ENCODE measurements around the gene KIAA0825.

Gene KIAA0825

DNA sequence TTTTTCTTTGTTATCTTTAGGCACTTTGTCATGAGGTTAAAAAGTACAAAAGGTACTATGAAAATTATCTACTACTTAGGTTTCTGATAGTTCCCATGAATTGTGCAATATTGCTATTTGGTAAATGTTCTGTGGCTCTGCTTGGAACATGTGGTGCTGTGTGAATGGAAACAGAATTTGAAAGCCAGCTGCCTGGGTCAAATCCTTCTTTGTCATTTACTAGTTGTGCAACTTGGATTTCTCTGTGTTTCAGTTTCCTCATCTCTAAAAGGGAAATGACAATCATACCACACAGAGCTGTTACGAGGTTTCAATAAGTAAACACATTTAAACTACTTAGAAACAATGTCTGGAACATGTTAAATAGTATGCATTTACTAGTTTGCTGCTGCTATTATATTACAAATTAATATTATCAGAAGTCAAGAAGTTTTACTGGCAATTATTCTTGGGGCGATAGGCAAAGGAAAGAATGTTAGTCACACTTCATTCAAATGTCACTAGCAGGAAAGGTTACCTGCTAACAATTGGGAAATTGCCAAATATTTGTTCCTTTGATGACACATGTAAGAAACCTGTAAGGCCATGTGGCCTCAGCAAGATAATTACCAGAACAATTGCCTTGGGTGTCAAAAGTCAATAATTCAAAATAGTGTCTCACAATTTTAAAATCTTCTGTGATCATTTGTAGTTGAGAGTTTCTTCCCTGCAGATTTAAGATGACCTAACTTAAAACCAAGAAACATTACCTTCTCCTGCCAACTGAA is 184.8 kb downstream of the KIAA0825 start:
- DNase-seq = no peak

DNA sequence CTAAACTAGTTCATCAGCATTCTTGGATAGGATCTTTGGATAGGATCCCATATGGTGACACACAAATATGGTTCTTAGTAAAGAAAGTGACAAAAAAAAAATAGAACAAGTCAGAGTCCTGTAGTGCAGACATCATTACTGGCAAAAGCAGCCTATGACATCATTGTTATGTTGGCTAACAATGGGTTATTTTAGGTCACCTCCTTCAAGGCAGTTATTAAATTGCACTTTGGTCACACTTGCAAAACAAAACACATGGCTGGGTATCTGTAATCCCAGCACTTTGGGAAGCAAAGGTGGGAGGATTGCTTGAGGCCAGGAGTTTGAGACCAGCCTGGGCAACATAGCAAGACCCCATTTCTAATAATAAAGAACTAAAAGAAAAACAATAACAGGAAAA is 185.9 kb downstream of the KIAA0825 start:
- DNase-seq = no peak

DNA sequence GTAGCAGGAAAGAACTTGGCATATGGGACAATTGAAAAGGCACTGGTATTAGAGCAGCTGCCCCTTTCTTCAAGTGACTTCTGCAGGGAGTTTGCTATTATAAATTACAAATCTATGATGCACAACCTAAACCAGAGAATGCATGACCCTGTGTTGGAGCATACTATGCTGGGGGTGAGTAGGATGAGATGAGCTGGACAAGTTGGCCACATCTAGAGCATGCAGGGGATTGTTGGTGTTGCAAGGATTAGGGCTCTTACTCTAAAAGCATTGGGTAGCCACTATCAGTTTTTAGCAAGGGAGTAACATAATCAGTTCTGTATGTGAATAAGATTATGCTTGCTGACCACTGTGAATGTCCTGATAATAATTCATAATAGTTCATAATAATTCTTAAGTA is 186.7 kb downstream of the KIAA0825 start:
- no peak for DNase-seq

DNA sequence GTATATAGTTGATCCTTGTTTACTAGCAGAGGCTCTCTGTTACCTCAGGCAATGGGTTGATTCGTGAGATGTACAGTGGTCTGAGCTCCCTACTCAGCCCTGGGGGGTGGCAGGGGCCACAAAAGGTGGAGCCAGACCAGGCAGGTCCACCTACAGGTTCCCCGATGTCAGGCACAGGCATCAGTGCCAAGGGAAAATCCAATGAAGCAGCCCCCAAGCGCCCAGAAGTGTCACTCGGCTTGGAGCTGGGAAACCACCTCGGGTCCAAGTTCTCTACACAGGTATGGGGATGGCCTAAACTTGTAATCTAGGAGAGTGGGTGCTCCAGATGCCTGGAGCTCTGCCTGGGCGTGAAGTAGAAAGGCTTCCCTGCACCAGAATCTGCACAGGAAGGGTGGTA is 188.8 kb downstream of the KIAA0825 start:
- no peak for DNase-seq

DNA sequence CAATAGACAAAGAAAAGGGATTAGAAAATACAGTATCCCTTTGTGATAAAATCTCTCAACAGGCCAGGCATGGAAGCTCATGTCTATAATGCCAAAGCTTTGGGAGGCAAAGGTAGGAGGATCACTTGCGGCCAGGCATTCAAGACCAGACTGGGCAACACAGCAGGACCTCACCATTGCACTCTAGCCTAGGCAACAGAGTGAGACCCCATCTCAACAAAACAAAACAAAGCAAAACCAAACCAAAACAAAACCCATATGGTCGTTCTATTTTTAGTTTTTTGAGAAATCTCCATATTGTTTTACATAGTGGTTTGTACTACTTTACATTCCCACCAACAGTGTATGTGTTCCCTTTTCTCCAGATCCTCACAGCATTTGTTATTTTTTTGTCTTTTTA is 193.0 kb downstream of the KIAA0825 start:
- DNase-seq = no peak

DNA sequence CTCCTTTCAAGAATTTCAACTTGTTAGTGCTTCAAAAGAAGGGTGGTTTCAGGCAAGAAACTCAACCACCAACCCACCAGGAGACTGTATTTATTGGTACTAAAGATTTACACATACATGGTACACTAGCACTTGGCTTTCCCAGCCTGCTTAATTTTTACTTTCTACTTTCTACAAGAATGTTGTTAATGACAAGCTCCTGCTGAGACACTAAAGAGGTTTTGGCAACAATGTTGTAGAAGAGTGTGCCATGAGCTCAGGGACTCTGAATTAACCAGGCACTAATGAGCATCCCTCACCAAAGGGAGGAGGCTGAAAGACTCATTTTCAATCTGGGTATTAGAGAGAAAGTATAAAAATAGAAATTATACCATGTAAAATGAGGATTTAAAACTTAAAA is 195.0 kb downstream of the KIAA0825 start:
- no peak for DNase-seq

DNA sequence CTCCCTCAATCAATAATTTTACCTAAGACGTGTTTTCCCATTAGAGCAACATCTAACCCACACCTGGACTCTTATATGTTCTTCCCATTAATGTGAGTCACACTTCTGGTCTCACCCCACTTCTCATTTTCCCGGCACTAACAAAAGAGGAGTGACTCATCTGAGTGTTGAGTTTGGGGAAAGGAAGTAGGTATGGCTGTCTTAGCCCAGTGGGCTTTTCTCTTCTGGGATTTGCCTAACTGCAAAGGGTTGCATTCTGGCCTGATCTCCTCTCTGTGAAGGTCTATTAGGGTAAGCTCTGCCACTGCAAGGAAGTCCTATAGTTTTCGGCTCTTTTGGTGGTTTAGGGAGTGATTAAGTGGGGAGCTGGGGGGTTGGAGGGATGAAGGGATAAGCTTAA is 195.6 kb downstream of the KIAA0825 start:
- DNase-seq = no peak

DNA sequence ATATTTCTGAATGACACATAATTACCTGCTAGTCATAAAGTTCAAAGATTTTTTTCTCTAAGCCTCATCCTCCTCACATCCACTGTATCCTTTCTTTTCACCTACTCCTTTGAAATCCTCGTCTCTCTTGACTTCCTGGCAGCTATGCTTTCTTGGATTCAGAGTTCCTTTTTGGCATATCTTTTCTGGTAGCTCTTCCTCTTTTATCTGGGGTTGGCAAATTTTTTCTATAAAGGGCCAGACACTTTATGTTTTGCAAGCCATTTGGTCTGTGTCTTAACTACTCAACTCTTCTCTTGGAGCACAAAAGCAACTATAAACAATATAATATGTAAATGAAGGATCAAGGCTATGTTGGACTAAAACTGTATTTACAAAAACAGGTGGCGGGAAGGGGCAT is 197.5 kb downstream of the KIAA0825 start:
- DNase-seq = no peak

DNA sequence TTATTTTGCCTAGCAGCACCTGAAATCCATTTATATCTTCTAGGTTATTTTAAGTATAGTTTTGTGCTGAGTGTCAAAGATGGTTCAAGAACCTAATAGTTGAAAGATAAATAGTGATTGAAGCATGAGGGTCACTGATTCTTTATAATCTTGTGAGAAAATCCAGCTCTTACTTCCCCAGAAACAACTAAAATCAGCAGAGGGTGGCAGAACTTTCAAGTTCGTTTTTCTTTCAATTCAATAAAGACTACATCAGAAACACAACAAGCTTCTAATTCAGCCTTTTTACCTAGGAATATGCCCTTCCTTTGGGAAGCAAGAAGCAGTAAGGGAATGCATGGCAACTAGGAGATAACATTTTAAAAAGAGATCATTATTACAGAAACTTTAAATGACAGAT is 202.6 kb downstream of the KIAA0825 start:
- no peak for DNase-seq

DNA sequence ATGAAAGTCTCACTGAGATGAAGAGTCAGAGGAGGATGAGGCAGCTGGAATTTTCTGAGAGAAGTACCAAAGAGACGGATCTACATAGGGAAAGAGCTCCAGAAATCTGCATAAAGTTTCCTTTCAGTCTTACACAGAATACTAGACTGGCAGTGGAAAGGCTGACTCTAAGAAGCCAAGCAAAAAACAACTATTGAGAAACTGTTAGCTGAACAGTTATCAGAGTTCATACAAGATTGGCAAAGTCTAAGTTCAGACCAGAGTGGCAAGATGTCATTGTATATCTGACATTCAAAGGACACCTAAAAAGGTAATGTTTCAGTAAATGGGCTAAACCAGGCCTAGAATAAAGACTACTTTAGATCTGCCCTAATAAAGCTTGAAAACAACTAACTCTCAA is 209.0 kb downstream of the KIAA0825 start:
- no peak for DNase-seq

DNA sequence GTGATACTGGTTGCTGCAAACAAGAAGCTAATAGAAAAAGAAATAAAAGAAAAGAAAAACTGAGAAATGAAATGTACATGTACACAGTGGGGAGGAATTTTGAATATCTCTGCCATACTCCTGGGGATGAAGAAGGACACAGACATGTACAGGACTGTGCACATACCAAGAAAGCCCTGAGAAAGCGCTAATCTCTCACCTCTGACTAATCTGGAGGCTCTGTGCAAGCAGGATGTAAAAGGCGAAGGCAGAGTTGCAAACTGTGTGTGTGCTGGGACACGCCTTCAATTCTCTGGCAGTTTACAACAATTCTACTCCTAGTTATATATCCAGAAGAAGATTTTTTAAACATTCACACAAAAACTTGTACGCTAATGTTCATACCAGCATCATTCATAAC is 211.4 kb downstream of the KIAA0825 start:
- no peak for DNase-seq

DNA sequence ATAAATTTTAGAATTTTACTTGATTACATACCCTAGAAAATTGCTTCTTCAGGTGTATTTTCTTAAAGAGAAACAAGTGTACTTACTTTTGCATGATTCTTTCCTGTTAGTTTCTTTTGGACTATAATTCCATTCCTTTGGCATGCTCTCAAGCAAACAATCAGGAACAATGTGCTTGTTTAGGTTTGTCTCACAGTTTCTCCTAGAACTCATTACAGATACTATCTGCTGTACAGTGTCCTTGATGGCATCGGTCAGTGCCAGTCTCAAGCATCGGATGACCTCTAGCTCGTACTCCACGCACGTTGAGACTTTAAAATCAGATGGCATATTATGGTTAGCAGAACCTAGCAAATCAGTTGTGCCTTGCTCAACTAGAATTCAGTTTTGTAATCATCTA is 214.9 kb downstream of the KIAA0825 start:
- no peak for DNase-seq

DNA sequence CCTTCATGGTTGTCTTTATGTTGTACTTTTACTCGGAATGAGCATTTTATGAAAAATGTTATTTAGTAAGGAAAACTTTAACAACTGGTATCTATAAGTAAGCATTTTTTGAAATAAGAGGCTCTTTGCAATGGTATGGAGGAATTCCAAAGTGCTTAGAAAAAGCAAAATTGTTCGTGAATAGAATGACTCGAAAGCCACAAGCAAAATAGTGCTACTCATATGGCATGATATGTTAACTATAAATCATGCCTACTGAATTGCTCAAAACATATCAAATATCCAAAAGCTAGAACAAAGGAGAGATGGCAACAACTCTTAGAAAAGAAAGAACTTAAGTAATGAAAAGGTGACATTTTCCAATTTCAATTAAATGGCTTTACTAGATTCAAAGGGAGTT is 216.3 kb downstream of the KIAA0825 start:
- DNase-seq = no peak

DNA sequence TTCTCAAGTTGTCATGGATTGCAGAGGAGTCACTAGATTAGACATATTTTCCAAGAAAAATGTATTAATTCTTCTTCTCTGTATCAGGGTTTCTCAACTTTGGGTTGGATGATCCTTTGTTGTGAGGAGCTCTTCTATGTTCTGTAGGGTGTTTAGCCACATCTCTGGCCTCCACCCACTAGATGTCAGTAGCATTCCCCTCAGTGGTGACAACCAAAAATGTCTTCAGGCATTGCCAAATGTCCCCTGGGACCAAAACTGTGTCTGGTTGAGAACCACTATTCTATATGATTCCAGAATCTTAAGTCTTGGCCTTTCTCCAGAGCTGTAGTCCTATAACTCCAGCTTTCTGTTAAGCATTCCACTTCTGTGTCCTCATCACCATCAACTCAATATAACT is 220.9 kb downstream of the KIAA0825 start:
- no peak for DNase-seq

DNA sequence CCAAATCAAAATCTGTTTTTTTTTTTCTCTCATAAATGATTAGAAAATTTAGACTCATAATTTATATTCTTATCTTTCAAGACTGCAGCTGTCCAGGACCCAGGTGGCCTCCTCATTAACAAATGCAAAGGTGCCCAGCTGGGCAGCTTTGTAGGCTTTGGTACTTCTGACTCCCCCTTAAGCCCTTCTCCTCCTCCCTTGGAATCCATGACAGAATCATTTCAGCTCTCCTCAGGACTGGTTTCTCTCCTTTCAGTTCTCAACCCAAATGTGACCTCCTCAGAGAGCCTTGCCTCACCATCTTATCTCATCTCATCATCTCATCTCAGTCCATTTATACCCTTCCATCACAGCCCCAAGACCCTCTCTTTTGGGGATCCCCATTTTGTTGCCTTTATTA is 221.7 kb downstream of the KIAA0825 start:
- no peak for DNase-seq

DNA sequence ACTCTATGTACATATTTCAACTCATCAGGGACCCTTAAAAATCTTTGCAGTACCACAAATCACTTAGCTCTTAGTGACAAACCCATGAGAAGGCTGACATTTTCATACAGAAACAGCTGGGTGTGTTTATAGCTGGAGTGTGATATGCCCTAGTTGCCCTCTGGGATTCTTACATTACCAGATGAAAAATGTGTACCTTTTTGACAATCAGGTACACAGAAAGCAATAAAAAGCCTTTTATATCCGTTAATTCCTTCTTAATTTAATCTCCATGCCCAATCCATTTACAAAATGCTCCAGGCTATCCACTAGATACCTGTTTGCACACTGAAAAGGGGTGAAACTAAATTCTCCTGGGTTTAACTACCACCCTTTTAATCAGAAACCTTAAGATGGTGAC is 222.9 kb downstream of the KIAA0825 start:
- DNase-seq = no peak

DNA sequence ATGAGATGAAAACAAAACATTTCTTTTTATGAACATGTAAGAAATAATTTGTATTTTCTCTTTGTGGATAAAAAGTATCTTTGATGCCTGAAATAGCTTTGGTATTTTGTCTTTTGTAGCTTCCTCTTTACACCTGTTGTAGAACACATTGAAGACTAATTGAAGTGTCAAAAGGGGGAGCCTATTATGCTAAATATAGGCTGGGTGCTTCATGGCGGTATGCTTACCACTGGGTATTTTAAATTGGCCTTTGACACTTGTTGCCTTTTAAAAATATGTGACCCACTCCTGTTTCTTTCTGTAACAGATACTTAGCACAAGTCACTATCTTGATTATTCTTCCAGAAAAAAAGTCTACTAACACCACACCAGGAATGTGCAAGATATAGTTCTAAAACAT is 226.4 kb downstream of the KIAA0825 start:
- no peak for DNase-seq

DNA sequence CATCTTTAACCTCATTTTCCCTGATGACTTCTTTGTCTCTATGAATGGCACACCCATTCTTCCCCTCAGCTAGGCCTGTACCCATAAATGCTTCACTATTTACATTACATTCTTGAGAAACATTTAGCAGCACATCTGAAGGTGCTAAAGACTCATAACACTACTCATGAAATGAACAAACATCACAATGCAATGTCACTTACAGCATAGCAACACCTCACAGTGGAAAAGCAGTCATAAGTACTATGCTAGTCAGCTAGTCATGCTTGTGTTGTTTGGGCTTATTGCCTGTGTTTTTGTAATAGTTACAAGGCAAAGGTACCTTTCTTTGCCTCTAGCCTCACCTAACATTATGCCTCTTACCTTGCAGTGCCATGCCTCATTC is 228.9 kb downstream of the KIAA0825 start:
- no peak for DNase-seq

DNA sequence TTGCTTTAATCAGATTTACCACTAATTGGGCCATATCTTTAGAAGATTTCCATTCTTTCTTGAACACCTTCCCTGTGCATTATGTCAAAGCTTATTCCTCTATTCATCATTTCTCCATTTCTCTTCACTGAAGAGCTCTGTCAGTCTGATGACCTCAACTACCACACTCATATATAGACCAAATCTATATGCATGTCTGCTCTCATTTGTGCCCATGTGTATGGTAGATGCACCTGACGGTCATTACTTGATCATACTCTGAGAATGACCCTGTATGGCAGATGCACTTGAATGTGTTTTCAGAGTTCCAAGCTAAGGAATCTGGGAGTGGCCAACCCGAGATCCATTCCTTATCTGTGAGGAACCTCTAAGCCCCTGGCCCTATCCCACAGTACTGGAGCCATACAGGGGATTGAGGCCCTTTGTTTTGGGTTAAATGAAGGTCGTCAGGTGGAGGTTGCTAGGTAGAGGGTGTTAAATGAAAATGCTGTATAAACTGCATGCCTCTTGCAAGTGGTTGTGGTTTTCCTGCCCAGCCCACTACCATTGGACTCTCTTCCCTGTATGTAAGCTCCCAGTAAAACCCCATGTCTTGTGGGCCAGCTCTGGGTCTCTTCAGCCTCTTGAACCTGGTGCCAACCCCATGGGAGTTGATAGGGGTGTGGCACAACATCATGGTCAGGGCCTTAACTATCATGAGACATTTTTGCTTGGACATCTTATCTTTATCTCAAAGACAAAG is 229.5 kb downstream of the KIAA0825 start:
- DNase-seq = no peak

DNA sequence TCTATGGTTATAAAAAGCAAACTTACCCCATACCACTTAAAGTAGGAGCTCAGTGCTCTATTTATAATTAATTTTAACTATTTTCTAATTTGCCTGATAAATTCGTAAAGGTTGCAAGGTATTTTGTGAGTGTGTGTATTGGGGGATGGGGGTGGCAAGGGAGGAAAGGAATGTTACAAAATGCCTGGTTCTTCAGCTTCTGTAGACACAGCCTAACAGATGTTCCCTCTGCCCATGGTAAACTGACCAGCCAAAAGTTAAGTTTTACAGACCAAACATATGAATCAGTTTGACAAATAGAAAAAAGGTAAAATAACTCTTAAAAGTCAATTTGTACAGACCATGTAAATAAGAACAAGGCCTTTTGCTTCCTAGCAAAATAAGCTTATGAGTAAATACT is 232.6 kb downstream of the KIAA0825 start:
- DNase-seq = no peak

DNA sequence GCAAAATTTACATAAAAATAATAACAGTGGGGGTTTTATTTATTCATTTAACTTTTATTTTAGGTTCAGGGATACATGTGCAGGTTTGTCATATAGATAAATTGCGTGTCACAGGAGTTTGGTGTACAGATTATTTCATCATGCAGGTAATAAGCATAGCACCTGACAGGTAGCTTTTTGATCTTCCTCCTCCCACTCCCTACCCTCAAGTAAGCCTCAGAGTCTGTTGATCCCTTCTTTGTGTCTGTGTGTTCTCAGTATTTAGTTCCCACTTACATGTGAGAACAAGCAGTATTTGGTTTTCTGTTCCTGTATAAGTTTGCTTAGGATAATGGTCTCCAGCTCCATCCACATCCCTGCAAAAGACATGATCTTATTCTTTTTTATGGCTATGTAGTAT is 240.3 kb downstream of the KIAA0825 start:
- DNase-seq = no peak

DNA sequence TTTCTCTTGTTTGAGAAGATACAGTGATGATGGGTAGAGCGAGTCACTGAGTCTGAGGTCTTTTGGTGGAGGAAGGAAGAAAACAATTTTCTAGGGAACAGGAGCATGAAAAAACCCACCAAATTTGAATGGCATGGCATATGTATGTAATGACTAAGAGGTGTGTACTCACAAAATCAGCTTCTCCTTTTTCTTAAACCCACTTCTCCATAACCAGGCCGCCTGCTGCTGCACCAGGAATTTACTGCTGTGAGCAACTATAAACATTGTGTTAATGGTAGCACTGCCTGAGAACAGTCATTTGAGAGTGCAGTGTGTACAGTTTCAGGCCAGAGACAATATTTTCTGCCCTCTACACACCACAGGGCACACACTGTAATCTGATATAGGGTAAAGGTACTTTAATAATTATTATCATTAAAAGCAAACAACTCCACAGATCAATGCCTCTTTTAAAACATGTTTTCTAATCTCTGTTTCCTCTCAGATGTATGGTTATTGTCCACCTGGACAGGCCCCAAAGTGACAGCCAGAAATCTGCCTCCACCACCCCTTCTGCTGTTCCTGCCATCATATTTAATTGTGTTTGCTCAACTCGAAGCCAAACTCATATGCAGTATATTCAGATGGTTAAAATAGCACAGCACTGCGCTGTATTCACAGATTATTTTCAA is 241.6 kb downstream of the KIAA0825 start:
- no peak for DNase-seq

DNA sequence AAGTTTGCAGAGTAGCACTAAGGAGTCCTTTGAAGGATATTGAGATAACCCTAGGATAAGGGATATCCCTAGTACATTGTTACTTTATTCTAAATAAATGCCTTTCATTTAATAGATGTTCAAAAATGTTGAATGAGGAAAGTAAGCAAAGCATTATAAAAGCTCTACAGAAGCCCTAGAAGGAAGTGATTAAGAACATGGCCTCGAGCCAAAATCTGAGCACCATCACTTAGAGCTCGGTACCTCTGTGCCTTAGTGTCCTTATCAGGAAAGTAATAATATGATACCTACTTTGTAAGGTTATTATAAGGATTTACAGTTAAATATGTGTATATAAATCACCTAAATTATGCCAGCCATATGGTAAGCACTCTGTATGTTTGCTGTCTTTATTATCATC is 242.6 kb downstream of the KIAA0825 start:
- no peak for DNase-seq

DNA sequence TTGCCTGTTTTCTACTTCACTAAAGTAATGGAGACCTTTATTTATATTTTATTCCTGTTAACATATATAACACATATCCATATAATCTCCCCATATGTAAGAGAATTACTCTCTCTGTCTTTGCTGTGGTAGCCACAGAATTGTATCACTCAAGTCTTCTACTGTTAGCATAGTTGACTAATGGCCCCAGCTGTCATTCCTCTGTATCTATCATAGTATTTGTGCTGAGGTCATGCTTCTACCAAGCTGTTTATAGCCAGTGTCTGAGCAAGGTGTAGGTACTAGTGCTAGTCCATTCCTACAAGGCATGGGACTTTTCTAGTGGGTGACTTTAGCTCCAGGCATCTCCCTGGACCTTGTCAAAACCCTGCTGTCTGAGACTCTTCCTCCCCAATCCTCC is 244.1 kb downstream of the KIAA0825 start:
- no peak for DNase-seq
